ENCODE data around the gene ZER1.

DNA sequence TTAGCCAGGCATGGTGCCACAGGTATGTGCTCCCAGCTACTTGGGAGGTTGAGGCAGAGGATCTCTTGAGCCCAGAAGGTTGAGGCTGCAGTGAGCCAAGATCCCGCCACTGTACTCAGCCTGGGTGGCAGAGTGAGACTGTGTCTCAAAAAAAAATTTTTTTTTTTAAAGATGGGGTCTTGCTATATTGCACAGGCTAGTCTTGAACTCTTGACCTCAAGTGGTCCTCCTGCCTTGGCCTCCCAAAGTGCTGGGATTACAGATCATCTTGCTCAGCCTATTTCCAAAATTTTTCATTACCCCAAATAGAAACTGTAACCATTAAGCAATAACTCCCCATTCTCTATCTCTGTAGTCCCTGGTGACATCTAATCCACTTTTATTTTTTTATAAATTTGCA lies 10.9 kb upstream of the ZER1 start:
- TF ChIP-seq, protein P1, sequence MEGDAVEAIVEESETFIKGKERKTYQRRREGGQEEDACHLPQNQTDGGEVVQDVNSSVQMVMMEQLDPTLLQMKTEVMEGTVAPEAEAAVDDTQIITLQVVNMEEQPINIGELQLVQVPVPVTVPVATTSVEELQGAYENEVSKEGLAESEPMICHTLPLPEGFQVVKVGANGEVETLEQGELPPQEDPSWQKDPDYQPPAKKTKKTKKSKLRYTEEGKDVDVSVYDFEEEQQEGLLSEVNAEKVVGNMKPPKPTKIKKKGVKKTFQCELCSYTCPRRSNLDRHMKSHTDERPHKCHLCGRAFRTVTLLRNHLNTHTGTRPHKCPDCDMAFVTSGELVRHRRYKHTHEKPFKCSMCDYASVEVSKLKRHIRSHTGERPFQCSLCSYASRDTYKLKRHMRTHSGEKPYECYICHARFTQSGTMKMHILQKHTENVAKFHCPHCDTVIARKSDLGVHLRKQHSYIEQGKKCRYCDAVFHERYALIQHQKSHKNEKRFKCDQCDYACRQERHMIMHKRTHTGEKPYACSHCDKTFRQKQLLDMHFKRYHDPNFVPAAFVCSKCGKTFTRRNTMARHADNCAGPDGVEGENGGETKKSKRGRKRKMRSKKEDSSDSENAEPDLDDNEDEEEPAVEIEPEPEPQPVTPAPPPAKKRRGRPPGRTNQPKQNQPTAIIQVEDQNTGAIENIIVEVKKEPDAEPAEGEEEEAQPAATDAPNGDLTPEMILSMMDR (IDR thresholded peaks at IDR 0.05), result no peak
- no peak for TF ChIP-seq ZFX (IDR thresholded peaks at IDR 0.05; ENCODE audit: borderline replicate concordance)
